ENCODE results near the gene F10.

F10 gene

DNA sequence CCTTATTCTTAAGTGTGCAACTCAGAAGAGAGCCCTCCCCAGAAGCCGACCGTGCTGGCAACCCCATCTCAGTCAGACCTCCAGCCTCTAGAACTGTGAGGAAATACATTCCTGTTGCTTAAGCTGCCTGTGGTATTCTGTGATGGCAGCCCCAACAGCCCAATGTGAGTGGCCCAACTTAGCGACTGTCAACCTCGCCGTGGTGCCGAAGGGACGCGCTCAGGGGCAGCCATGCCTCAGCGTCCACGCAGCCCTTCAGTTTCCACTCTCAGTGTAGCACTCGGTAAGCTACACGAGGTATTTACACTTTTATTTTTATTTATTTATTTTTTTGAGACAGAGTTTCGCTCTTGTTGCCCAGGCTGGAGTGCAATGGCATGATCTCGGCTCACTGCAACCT, 54.2 kb downstream of the F10 start:
- no peaks in the 10 kb centered on the region for H3K9me3 Mint-ChIP-seq
- H3K27me3 Mint-ChIP-seq (ENCODE audit: low read depth), result no peaks in the 10 kb centered on the region
- H3K36me3 Mint-ChIP-seq (ENCODE audit: low read depth), result peaks cover 66% of the 10 kb centered on the region
- H3K4me1 Mint-ChIP-seq, result no peaks in the 10 kb centered on the region
- no peak overlapping the region for H3K27ac Mint-ChIP-seq
- no peak overlapping the region for H3K4me3 Mint-ChIP-seq
- TF ChIP-seq CTCF (IDR thresholded peaks at IDR 0.05; ENCODE audit: unreplicated experiment in 3 of 3), result no peak

GRCh38 chr13:113178070-113178895, 55.7 kb downstream of the F10 start:
- Mint-ChIP-seq H3K27ac (no peak overlapping the region), H3K36me3 (ENCODE audit: low read depth) (peaks cover 60% of the 10 kb centered on the region), H3K9me3 (no peaks in the 10 kb centered on the region), H3K4me3 (no peak overlapping the region), H3K4me1 (no peaks in the 10 kb centered on the region), H3K27me3 (ENCODE audit: low read depth) (no peaks in the 10 kb centered on the region)
- TF ChIP-seq CTCF (IDR thresholded peaks at IDR 0.05; ENCODE audit: unreplicated experiment in 3 of 3), result no peak

- Mint-ChIP-seq H3K9me3 (no peaks in the 10 kb centered on the region), H3K27ac (no peak overlapping the region), H3K4me1 (no peaks in the 10 kb centered on the region), H3K27me3 (ENCODE audit: low read depth) (no peaks in the 10 kb centered on the region), H3K4me3 (no peak overlapping the region), H3K36me3 (ENCODE audit: low read depth) (peaks cover 66% of the 10 kb centered on the region)
- no peak for TF ChIP-seq CTCF (IDR thresholded peaks at IDR 0.05; ENCODE audit: unreplicated experiment in 3 of 3)
Measured at GRCh38 chr13:113178896-113179167, 56.2 kb downstream of the F10 start.

DNA sequence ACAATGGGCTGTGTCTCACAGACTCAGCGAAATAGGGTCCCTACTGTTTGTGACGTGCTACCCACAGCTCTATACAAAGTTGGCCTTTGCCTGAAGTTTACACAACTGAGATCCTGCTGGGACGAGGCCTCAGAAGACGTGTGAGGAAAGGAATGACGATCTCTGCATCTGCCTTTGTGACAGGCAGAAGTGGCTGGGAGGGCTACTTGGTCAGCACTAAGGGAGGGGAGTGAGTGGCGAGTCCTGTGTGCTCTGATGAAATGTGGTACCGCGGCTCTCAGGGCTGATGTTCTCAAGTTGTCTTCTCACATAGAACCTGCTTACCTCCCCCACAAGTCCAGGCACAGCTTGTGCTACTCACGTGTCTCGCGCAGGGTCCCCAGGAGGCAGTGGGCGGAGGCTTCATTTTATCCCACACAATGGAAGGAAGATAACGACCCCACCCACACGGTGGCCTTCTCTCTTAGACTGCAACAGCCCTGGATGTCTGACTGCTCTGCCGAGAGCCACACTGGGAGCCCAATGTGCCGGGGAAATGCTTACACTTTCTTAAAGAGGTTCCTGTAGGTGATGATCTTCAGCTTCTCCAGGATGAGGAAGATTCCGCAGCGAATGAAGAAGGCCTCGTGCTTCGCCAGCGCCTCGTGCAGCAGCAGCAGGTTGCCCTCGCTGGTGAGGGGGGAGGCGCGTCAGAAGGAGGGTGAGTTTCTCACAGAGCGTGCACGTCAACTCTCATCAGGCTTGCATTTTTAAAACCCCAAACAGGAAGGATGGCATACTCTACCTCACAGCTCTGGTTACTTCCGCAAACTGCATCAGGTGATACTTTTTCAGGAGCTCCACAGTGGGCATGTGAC, 57.0 kb downstream of the F10 start:
- H3K27me3 Mint-ChIP-seq (ENCODE audit: low read depth), result no peaks in the 10 kb centered on the region
- peaks cover 61% of the 10 kb centered on the region for H3K36me3 Mint-ChIP-seq (ENCODE audit: low read depth)
- H3K27ac Mint-ChIP-seq, result no peak overlapping the region
- H3K4me1 Mint-ChIP-seq, result no peaks in the 10 kb centered on the region
- H3K4me3 Mint-ChIP-seq, result no peak overlapping the region
- no peaks in the 10 kb centered on the region for H3K9me3 Mint-ChIP-seq
- TF ChIP-seq CTCF (IDR thresholded peaks at IDR 0.05; ENCODE audit: unreplicated experiment in 3 of 3), result no peak

GRCh38 chr13:113182046-113182445, 59.4 kb downstream of the F10 start:
- Mint-ChIP-seq H3K27ac (no peak overlapping the region), H3K4me3 (no peak overlapping the region), H3K4me1 (no peaks in the 10 kb centered on the region), H3K36me3 (ENCODE audit: low read depth) (peaks cover 58% of the 10 kb centered on the region), H3K9me3 (no peaks in the 10 kb centered on the region), H3K27me3 (ENCODE audit: low read depth) (no peaks in the 10 kb centered on the region)
- TF ChIP-seq CTCF (IDR thresholded peaks at IDR 0.05; ENCODE audit: unreplicated experiment in 3 of 3), result no peak
